HL-60 (cell line): ENCODE measurements around the gene TPST1.

ENCODE experiments used
- CTCF ChIP-seq: IDR thresholded peaks from one replicate; pipeline ENCODE4 v1.5.1; 2011; ENCODE audit warnings: low read length, control low read depth, inconsistent platforms; ENCODE audit not compliant: insufficient read depth
- GABPA ChIP-seq: IDR thresholded peaks from 2 replicates; pipeline ENCODE4 v1.6.1; 2012; ENCODE audit warnings: low read depth
- POLR2AphosphoS5 ChIP-seq: IDR thresholded peaks from 2 replicates; pipeline ENCODE4 v1.6.1; 2012; ENCODE audit warnings: low read depth
- SPI1 ChIP-seq: IDR thresholded peaks from 2 replicates; pipeline ENCODE4 v1.6.1; 2012; ENCODE audit warnings: low read depth, mild to moderate bottlenecking, borderline replicate concordance
- TF ChIP-seq, protein P1 (sequence below): IDR thresholded peaks from 2 replicates; pipeline ENCODE4 v1.6.1; 2012; ENCODE audit warnings: low read depth; ENCODE audit not compliant: insufficient replicate concordance

GRCh38 chr7:66330961-66331360, 125.8 kb downstream of the TPST1 start:
- no peak for TF ChIP-seq CTCF
- TF ChIP-seq GABPA = no peak
- no peak for TF ChIP-seq POLR2AphosphoS5
- TF ChIP-seq, protein P1, sequence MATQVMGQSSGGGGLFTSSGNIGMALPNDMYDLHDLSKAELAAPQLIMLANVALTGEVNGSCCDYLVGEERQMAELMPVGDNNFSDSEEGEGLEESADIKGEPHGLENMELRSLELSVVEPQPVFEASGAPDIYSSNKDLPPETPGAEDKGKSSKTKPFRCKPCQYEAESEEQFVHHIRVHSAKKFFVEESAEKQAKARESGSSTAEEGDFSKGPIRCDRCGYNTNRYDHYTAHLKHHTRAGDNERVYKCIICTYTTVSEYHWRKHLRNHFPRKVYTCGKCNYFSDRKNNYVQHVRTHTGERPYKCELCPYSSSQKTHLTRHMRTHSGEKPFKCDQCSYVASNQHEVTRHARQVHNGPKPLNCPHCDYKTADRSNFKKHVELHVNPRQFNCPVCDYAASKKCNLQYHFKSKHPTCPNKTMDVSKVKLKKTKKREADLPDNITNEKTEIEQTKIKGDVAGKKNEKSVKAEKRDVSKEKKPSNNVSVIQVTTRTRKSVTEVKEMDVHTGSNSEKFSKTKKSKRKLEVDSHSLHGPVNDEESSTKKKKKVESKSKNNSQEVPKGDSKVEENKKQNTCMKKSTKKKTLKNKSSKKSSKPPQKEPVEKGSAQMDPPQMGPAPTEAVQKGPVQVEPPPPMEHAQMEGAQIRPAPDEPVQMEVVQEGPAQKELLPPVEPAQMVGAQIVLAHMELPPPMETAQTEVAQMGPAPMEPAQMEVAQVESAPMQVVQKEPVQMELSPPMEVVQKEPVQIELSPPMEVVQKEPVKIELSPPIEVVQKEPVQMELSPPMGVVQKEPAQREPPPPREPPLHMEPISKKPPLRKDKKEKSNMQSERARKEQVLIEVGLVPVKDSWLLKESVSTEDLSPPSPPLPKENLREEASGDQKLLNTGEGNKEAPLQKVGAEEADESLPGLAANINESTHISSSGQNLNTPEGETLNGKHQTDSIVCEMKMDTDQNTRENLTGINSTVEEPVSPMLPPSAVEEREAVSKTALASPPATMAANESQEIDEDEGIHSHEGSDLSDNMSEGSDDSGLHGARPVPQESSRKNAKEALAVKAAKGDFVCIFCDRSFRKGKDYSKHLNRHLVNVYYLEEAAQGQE = no peak
- TF ChIP-seq SPI1 = no peak
